ENCODE results near the gene FYCO1.
"Not testable (repeated sequence)": the region's sequence is repeated elsewhere in the genome, so short reads cannot be mapped to it uniquely, and the experiment has no call there.

Gene FYCO1

DNA sequence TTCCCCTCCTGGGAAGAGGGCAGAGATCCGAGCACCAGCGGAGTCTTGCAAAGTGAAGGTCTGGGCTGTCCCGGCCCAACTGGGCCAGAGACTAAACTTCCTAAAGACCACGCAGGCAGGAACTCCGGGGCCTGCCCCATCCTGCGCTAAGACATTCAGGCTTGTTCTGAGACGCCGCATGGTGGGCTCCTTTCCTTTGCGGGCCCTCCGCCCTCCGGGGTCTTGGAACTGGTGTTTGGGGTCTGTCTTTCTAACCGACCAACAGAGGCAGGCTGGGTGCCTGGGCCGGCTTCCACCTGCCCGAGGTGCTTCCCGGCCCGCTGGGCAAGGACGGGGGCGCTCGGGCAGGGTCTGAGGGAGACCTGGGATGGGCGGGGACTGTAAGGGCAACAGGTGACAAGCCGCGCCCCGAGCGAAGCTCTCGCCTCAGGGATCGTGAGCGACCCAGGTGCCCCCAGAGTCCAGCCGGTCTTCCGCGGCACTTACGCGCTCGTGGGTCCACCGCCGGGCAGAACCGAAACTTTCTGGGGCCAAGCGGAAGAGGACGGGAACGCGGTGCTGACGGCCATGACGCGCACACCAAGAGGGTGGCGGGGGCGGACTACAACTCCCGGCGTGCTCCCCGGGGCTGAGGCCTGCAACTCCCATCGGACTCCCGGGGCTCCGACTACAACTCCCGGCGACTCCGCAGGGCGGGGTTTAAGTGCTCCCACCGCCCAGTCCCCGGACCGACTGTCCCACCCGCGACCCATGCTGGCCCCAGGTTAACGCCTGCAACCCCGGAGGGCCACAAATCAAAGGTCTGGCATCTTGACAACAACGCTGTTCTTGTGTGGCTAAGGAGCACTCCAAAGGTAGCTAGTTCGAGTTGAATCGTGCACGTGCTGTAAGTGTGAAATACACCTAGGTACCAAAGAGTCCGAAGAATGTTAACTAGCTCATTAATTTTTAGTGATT lies at the start of gene FYCO1:
Gene FYCO1, minus strand, starts transcription at position 589 of the 957 bp plus-strand sequence. CDS start 10,914 bp downstream, outside the sequence.
- DNase-seq (ENCODE audit: low read depth in 2 of 2) = peak; percentile 80 to 91

DNA sequence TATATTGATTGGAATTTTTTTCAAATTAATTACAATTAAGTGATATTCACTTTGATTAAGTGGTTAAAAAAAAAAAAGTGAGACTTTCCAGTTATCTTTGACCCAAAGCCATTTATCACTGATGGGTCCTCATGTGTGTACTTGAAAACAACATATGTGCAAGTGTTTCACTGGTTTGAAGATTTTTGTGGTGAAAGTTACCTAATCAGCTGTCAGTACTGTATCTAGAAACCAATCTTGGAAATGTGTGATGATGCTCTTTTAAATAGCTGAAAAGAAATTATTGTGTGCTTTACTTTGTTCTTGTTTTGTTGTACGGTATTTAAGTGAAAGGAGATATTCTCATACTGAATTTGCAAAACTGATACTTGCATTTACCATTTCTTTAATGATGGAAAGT lies 43.3 kb upstream of the FYCO1 start:
- DNase-seq (ENCODE audit: low read depth in 2 of 2) = no peak

DNA sequence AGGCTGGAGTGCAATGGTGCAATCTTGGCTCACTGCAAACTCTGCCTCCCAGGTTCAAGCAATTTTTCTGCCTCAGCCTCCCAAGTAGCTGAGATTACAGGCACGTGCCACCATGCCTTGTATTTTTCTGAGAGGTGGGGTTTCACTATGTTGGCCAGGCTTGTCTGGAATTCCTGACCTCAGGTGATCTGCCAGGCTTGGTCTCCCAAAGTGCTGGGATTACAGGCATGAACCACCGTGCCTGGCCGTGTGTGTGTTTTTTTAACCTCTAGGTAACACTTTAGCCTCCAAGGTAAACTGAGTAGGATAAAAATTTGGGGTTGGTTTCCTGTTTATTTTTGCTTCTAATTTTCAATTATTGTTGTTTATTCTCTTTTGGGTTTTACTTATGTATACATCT lies 42.4 kb upstream of the FYCO1 start:
- DNase-seq (ENCODE audit: low read depth in 2 of 2) = not testable (repeated sequence)

DNA sequence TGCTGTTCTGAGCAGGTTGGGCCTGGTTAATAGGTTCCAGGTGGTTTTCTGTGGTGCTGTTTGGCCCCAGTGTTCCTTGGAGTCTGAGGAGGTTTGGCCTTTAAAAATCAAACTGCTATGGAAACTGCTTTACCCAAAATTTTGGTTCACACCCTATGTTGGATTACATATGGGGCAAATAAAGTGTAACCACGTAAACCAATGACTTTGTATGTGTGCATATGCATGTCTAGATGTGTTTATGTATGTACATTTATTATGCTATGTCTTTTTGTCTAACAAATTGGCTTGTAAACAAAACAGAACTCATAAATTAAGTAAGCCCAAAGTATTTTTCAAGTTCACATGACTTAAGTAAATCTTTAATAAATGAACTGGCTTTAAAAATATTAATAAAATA lies 40.6 kb upstream of the FYCO1 start:
- no peak for DNase-seq (ENCODE audit: low read depth in 2 of 2)

DNA sequence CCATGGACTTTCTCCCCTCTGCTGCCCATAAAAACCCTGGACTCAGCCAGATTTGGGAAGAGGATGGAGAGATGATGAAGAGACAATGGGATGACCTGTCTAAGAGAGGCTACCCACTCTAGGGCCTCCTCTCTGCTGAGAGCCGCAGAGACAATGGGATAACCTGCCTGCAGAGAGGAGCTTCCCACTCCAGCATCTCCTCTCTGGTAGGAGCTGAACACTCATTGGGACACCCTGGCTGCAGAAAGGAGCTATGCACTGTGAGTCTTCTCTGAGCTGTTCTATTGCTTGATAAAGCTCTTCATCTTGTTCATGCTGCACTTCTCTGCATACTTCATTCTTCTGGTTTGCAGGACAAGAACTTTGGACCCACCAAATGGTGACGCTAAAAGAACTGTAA lies 36.1 kb upstream of the FYCO1 start:
- DNase-seq (ENCODE audit: low read depth in 2 of 2) = no peak

DNA sequence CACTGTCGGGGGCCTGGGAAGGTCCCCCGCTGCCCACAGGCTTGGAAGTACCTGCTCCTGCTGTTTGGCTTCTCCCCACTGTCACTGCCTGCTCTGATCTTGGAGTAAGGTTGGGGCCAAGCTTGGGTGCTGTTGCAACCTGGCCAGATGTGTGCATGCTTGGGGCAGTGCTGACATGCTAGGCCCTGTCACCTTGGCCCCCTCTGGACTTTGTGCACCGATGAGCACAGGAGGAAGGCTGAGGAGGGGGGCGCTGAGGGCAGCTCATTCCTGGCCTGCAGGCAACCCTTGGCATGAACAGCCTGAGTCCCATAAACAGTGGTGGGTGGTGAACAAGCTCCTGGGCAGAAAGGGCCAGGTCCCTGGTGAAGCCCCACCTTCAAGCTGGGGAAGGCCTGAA lies 35.6 kb upstream of the FYCO1 start:
- DNase-seq (ENCODE audit: low read depth in 2 of 2) = no peak

DNA sequence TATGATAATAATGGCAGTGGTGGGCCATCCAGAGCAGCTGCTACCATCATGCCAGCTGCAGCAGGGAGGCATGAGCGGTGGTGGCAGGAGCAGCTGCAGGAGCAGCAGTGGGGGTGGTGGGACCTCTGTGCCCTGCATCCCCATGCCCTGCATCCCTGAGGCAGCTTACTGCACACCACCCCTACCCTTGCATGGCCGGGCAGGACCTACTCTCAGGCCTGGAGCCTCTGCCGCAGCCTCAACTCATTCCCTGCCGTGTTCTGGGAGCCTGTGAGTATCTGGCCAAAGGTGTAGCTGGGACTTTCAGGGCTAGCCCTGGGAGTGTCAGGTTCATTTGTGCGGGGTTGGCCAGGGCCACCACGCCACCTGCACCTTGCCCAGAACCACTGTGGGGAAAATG lies 35.0 kb upstream of the FYCO1 start:
- DNase-seq (ENCODE audit: low read depth in 2 of 2) = no peak

DNA sequence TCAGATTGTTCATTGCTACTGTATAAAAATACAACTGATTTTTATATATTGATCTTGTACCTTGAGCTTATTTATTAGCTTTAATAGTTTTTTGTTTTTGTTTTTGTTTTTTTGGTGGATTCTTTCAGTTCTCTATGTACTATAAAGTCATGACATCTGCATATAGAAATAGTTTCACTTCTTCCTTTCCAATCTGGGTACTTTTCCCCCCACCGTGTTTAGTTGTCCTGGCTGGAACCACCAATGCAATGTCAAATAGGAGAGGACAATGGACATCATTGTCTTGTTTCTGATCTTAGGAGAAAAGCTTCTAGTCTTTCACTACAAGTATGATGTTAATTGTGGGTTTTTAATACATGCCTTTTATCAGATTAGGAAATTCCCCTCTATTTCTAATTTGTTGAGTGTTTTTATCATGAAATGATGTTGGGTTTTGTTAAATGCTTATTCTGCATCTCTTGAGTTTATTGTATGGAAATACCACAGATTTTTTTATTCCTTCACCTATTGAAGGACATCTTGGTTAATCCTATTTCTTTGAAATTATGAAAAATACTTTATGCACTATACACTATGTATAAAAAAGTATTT lies 34.4 kb upstream of the FYCO1 start:
- no peak for DNase-seq (ENCODE audit: low read depth in 2 of 2)

DNA sequence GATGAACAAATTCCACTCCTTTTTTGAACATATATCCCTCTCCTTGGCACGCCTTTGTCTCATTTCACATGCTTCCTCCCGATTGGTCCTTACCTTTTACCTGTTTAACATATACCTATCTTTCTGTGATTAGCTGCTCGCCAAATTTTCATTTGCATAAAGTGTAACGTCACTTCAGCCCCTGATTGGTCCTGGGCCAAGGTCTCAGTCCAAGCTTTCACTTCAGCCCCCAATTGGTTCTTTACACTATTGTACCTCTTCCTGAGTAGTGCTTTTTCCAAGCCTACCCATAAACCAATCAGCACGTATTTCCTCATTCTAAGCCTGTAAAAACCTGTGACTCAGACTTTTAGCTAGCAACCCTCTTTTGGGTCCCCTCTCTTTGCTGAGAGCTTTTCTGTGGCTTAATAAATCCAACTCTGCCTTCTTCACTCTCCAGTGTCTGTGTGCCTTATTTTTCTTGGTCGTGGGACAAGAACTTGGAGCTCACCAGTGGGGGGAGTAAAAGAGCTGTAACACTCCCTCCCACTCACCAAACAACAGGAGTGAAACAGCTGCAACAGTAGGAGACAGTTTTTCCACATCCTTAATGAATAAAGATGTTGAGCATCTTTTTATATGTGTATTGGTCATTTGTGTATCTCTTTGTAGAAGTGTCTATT lies 32.2 kb upstream of the FYCO1 start:
- no peak for DNase-seq (ENCODE audit: low read depth in 2 of 2)

DNA sequence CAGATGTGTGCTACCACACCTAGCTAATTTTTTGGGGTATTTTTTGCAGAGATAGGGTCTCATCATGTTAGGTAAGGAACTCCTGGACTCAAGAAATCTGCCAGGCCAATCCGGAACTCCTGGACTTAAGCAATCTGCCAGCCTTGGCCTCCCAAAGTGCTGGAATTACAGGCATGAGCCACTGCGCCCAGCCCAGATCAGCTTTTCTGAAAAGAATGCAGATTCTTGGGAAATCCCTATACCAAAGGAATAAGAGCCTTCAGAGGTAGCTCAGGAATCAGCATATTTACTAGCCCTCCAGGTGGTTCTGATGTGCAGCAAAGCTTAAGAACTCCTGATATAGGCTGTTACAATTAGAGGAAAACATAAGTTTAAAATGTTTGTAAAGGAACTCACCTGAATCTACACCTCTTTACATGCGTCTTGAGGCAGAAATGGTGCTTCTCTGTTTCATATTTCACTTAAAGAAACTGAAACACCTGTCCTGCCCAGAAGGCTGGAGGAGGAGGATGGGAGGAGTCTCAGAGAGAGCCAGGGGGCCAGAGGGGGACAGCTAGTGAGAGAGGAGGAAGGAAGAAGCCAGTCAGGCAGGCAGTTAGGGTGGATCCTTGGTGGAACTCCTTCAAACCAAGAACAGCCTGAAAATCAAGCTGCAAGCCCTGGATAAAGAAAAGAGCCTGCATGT lies 31.5 kb upstream of the FYCO1 start, which contains the start of gene XCR1:
Gene XCR1, minus strand, starts transcription at position 463 of the 685 bp plus-strand sequence. CDS start 5,536 bp downstream, outside the sequence.
- no peak for DNase-seq (ENCODE audit: low read depth in 2 of 2)

DNA sequence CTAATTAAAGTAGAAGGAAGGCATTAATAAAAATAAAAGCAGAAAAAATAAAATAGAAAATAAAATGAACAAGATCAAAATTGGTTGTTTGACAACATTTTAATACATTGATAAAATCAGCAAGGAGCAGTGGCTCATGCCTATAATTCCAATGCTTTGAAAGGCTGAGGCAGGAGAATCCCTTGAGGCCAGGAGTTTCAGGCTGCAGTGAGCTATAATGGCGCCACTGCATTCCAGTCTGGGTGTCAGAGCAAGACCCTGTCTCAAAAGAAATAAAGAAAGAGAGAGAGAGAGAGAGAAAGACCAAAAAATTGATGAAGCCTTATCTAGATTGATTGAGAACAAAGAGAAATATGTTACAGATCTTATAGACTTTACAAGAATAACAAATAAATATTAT lies 29.5 kb upstream of the FYCO1 start:
- DNase-seq (ENCODE audit: low read depth in 2 of 2) = no peak

DNA sequence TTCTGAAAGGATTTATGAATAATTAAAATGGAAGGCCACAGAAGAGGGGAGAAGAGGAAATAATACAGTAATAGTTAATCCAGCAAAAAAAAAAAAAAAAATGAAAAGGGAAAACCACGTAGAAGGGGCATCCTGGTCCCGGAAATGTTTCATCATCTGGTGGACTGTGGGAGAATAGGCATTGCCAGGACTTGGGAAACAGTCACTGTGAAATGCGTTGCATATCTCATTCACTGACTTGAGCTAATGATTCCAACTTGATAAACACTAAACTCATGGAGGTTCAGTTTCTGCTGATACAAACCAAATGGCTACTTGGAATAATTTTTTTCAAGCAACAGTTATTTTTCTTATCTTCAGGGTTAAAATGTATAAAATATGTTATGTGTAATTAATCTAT lies 28.5 kb upstream of the FYCO1 start:
- no peak for DNase-seq (ENCODE audit: low read depth in 2 of 2)

DNA sequence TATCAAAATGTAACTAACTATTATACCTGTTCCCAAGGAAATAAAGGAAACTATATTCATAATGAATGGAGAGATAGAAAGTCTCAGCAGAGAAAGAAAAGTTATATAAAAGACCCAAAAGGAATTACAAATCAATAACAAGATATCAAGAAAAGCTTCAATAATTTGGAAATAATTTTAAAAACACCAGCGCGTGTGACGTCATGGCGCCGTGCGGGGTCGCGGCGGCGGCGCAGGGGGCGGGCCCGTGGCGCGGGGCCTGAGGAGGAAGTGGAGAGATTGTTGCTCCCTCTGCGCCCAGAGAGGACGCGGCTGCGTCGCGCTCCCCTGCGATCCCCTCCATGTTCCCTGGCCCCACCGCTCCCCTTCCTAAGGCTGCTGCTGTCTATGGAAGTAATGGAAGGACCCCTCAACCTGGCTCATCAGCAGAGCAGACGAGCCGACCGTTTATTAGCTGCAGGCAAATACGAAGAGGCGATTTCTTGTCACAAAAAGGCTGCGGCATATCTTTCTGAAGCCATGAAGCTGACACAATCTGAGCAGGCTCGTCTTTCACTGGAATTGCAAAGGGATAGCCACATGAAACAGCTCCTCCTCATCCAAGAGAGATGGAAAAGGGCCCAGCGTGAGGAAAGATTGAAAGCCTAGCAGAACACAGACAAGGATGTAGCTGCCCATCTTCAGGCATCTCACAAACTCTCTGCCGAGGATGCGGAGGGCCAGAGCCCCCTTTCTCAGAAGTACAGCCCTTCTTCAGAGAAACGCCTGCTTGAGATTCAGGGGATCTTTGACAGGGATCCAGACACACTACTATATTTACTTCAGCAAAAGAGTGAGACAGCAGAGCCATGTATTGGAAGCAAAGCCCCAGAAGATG lies 27.5 kb upstream of the FYCO1 start:
- DNase-seq (ENCODE audit: low read depth in 2 of 2) = no peak

DNA sequence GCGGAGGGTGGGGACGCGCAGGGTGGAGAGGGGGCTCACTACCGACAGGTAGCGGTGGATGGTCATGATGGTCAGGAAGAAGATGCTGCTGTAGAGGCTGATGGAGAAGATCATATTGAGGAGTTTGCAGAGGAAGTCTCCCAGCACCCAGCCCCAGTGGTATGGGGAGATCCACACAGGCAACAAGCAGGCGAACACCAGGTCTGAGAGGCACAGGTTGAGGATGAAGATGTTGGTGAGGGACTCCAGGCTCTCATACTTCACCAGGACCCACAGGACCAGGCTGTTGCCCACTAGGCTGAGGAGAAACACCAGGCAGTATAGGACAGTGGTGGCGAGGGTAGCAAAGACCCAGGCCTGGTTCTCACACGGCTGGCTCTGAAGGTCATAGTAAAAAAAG lies 25.9 kb upstream of the FYCO1 start:
- no peak for DNase-seq (ENCODE audit: low read depth in 2 of 2)

DNA sequence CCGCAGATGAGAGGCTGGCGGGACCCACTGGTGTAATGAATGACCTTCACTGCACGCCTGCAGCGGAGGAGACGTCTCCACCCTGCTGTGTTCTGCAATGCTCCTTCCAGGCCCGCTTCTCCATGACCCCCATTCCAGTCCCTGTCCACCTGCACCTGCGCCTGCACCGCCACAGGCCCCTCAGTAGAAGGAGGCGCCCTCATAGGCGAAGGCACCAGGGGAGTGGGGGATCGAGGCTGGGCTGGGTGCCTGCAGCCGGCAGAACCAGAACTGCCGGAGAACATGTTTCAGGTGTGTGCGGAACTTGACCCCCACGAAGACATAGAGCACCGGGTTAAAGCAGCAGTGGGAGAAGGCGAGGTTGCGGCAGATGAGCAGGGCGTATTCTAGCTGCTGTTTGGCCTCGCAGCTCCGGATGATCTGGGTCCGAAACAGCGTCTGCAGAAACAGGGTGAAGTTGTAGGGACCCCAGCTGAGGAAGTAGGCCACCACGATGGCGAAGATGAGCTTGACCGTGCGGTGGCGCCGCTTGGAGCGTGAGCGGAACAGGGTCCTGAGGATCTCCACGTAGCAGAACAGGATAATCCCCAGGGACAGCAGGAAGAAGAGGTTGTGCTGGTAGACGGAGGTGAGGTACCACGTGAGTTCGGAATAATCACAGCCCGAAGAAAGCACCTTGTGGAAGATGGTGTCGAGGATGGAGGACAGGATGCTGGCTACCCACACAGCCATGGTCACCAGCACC lies 25.3 kb upstream of the FYCO1 start:
- no peak for DNase-seq (ENCODE audit: low read depth in 2 of 2)

DNA sequence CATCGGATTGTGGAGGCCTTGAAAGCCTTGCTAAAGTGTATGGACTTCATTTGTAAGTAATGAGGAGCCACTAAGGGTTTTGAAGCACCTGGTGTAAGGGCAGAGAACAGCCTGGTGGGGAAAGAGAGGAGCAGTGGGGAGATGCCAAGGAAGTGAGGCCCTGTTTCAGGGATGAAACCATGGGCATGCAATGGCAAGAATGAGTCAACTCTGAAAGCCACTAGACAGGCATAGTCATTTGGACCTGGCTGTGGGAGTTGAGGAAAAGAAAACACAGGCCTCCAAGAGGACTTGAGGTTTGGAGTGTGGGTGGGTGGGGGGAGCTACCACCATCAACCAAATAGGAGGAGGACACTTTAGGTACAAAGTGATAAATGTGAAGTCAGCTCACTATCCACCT lies 24.1 kb upstream of the FYCO1 start:
- peak in 1 of 2 experiments; percentile 43 for DNase-seq (ENCODE audit: low read depth in 2 of 2)

DNA sequence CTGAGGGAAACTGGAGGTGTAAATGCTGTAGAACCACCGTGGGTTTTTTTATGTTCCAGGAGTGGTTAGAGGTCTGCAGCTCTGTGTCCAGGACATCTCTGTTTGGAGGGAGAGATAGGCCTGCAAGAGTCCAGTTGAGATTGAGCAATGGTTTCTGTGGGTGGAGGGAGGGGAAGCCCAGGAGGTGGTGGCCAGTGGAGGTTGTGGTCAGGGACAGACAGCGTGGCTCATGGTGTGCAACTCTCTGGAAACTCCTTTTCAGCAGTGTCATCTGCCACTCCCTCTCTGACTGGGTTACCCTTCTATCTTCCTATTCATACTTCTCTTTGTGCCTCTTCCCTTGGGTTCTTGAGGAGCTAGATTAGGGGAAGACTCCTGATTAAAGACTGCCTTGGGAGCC lies 22.1 kb upstream of the FYCO1 start:
- no peak for DNase-seq (ENCODE audit: low read depth in 2 of 2)

DNA sequence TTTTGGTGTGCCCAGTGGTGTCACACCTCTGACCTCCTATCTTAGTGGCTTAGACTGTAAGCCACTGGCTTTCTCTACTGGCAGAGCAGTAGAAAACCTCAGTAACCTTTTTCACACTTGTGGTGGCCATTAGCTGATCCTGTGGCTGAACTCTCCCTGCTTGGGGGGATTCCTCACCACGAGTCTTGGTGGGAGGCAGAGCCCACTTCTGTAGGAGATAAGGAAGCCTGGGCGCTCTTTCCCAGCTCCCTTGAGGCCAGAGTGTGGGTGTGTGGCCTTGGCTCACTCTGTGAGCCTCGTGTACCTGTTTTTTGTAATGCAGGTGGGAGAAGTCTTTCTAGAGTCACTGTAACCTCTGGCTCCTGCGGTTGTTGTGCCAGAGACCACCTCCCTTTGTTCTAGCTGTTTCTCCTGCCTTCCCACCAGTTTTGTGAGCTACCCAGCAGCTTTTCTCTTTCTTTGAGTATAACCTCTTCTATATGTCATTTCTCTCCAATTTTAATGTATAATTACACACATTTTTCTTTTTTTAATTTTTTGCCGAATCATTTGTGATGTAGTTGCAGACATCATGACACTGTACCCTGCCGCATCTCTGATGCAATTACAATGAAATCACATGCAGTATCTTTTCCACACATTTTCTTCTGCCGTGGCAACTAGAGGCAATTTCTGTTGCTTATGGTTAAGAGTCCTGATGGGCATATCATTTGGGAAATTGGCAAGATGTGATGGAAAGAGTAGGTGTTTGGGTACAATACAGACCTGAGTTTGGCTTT lies 17.9 kb upstream of the FYCO1 start:
- no peak for DNase-seq (ENCODE audit: low read depth in 2 of 2)

DNA sequence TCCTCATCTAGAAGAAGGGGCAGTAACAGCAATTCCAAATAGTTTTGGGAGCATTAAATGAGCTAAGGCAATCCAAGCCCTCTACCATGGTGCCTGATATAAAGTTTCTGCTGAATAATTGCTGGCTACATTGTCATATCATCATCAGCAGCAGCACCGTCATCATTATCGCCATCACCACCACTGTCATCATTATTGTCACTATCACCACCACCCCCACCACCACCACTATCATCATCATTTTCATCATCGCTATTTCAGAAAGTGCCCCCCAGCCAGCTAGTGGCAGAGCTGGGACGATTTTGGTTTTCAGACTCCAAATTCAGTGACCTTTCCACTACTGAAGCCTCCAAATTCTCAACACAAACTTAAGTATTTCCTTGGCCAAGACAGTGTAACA lies 16.6 kb upstream of the FYCO1 start:
- DNase-seq (ENCODE audit: low read depth in 2 of 2) = no peak

Data from stimulated activated CD4-positive, alpha-beta T cell treated with anti-CD3 and anti-CD28 coated beads, Interleukin-12 subunit alpha, Interleukin-12 subunit beta, amount 100 ng/mL, for 24 hours (primary cell).